GM10266 (cell line): ENCODE measurements around the gene MAP7.

ENCODE experiments used
- DNase-seq: peaks from one replicate; pipeline ENCODE4 v3.0.0; 2012; ENCODE audit errors: extremely low spot score
- TF ChIP-seq, protein P1 (sequence below): IDR thresholded peaks from 2 replicates; pipeline ENCODE4 v1.5.1; 2012; ENCODE audit warnings: mild to moderate bottlenecking, low read depth; ENCODE audit not compliant: control insufficient read depth, insufficient read depth; ENCODE audit errors: missing control alignments

MAP7 gene

DNA sequence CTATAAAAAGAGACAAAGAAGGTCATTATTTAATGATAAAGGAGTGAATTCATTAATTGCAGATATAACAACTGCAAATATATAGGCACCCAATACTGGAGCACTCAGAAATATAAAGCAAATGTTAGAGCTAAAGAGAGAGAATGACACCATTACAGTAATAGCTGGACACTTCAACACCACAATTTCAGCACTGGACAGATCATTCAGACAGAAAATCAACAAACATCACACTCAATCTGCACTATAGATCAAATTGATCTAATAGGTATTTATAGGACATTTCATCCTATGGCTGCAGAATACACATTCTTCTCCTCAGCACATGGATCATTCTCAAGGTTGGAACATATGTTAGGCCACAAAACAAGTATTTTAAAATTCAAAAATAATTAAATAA is 72.7 kb downstream of the MAP7 start:
- DNase-seq: no peak
- TF ChIP-seq, protein P1, sequence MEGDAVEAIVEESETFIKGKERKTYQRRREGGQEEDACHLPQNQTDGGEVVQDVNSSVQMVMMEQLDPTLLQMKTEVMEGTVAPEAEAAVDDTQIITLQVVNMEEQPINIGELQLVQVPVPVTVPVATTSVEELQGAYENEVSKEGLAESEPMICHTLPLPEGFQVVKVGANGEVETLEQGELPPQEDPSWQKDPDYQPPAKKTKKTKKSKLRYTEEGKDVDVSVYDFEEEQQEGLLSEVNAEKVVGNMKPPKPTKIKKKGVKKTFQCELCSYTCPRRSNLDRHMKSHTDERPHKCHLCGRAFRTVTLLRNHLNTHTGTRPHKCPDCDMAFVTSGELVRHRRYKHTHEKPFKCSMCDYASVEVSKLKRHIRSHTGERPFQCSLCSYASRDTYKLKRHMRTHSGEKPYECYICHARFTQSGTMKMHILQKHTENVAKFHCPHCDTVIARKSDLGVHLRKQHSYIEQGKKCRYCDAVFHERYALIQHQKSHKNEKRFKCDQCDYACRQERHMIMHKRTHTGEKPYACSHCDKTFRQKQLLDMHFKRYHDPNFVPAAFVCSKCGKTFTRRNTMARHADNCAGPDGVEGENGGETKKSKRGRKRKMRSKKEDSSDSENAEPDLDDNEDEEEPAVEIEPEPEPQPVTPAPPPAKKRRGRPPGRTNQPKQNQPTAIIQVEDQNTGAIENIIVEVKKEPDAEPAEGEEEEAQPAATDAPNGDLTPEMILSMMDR: no peak

DNA sequence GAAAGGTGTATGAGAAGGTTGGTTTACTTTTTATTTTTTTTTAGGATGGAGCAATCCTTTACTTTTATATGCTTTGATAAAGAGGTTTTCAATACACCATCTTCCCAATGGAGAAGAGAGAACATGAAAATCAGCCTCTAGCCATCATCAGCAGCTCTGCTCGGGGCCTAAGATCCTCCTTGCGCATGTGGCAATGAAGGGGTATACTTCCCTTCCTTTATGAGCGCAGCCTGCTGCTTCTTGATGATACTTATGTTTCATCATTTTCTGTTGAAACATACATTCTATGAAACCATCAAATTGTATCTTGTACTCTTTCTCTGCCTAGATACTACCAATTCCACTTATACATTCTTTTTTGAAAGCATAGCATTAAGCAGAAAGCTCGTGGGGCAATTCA is 74.5 kb downstream of the MAP7 start:
- TF ChIP-seq, protein P1: no peak

DNA sequence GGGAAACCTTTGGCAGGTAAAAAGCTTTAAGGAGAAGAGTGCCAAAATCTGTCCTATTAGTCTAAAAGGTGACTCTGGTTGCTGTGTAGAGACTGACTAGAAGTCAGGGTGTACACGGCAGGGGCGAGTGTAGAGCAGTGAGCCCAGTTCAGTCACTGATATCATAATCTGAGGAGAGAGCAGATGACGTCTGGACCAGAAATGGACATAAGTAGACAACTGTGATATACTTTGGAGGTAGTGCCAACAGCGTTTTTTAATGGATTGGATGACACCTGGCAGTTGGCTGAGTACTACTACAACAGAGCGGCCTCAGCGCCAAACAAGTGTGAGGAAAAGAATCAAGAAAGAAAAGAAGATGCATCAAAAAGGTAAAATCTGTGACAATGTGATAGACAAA is 76.0 kb downstream of the MAP7 start:
- TF ChIP-seq, protein P1: no peak
- no peak for DNase-seq

More for the DNA sequence above, 74.5 kb downstream of the MAP7 start:
- DNase-seq: no peak

DNA sequence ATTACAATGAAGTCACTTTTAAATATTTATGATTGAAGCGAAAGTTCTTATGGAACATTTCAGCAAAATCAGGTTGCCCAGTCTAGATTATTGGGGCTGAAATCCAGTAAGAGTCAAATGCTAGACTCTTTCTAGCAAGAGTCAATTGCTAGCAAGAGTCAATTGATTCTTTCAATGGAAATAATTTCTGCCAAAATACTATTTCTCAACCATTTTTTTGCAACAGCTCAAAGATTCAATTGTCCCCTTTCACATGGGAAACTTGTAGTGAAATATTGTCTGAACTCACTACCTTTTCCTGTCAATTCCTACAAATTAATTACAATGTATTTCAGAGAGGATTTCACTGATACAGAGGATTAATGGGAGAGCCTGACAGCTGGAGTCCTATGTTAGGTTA is 78.3 kb downstream of the MAP7 start:
- no peak for DNase-seq
- TF ChIP-seq, protein P1: no peak

DNA sequence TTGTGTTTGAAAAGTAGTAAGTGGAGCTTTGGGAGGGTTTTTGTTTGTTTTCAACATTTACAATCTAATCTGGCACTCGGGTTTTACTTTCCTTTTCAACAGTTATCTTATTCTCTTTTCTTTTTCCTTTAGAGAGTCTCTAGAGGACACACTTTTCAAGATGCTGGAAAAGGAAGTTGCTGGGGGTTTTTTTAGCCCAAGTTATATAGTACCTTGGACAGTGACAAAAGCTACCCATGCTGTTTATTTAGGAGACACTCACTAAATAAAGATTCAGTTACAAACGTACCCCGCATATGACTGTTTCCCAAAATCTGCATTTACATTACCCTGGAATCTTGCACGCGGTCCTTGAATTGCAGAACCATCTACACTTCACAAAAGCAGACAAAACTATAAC is 78.8 kb downstream of the MAP7 start:
- TF ChIP-seq, protein P1: no peak
- DNase-seq: no peak

DNA sequence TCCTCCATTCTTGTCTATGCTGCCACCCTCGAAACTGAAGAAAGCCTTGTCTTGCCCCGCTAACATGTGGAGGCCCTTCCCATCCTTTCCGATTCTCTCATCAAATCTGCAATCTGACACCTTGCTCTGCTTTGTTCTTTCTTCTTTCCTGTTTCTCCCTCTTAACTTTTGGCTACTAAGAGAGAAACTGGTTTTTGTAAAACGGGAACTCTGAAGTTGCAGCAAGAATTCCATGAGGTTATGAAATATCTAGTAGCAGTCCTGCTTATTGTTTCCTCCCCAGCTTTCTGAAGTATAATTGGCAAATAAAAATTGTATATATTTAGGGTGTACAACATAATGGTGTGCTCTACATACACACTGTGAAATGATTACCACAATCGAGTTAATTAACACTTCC is 80.2 kb downstream of the MAP7 start:
- DNase-seq: no peak
- TF ChIP-seq, protein P1: no peak

DNA sequence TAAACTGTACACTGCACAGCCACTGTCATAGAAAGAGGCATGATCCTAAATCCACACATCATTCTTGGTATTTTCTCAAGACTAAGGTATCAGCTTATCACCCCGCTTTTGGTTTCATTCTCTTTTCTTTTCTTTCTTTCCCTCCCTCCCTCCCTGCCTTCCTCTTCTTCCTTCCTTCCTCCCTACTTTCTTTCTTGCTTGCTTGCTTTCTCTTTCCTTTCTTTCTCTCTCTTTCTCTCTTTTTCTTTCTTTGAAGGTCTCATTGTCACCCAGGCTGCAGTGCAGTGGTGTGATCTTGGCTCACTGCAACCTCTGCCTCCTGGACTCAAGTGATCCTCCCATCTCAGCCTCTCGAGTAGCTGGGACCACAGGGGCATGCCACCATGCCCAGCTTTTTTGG is 81.1 kb downstream of the MAP7 start:
- TF ChIP-seq, protein P1: no peak
- DNase-seq: no peak
